Central memory CD8-positive, alpha-beta T cell (primary cell): ENCODE measurements around the gene CHSY1.
"Not testable (repeated sequence)": the region's sequence is repeated elsewhere in the genome, so short reads cannot be mapped to it uniquely, and the experiment has no call there.

Experiments used
- ATAC-seq: fragments of 150-1000 bp; cut with Tn5 transposase; replicated peaks from 2 replicates; pipeline ENCODE4 v1.10.0; 2022; ENCODE audit warnings: mild to moderate bottlenecking, moderate FRiP score, moderate number of reproducible peaks; ENCODE audit not compliant: poor library complexity, severe bottlenecking; ENCODE audit errors: extremely low read depth
- DNase-seq, 2 donors: peaks; one replicate each; pipeline ENCODE4 v3.0.0; 2021; ENCODE audit warnings: low spot score in 2 of 2
- H3K27ac Mint-ChIP-seq: one replicate; pipeline ENCODE4 v1.8.0; 2022; ENCODE audit warnings: low read depth, mild to moderate bottlenecking, moderate library complexity, mixed read lengths
- H3K27me3 Mint-ChIP-seq: one replicate; pipeline ENCODE4 v1.8.0; 2022; ENCODE audit warnings: mixed read lengths
- H3K36me3 Mint-ChIP-seq: one replicate; pipeline ENCODE4 v1.8.0; 2022; ENCODE audit warnings: mild to moderate bottlenecking, moderate library complexity, mixed read lengths; ENCODE audit not compliant: insufficient read depth
- H3K4me1 Mint-ChIP-seq: one replicate; pipeline ENCODE4 v1.8.0; 2022; ENCODE audit warnings: mixed read lengths
- H3K4me3 Mint-ChIP-seq: one replicate; pipeline ENCODE4 v1.8.0; 2022; ENCODE audit warnings: mild to moderate bottlenecking, moderate library complexity, mixed read lengths
- H3K9me3 Mint-ChIP-seq: one replicate; pipeline ENCODE4 v1.8.0; 2022; ENCODE audit warnings: mixed read lengths

CHSY1 gene, protein sequence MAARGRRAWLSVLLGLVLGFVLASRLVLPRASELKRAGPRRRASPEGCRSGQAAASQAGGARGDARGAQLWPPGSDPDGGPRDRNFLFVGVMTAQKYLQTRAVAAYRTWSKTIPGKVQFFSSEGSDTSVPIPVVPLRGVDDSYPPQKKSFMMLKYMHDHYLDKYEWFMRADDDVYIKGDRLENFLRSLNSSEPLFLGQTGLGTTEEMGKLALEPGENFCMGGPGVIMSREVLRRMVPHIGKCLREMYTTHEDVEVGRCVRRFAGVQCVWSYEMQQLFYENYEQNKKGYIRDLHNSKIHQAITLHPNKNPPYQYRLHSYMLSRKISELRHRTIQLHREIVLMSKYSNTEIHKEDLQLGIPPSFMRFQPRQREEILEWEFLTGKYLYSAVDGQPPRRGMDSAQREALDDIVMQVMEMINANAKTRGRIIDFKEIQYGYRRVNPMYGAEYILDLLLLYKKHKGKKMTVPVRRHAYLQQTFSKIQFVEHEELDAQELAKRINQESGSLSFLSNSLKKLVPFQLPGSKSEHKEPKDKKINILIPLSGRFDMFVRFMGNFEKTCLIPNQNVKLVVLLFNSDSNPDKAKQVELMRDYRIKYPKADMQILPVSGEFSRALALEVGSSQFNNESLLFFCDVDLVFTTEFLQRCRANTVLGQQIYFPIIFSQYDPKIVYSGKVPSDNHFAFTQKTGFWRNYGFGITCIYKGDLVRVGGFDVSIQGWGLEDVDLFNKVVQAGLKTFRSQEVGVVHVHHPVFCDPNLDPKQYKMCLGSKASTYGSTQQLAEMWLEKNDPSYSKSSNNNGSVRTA

GRCh38 chr15:101251830-101252820, at the start of gene CHSY1:
Gene CHSY1 (minus strand): TSS chr15:101252048. CDS start chr15:101251456, 592 bp downstream.
- Mint-ChIP-seq H3K36me3 (peaks cover 15% of the 10 kb centered on the region), H3K4me3 (peak within 1 kb of the TSS; percentile 97), H3K27me3 (no peaks in the 10 kb centered on the region), H3K27ac (peak within 1 kb of the TSS; percentile 80), H3K4me1 (peaks cover 36% of the 10 kb centered on the region), H3K9me3 (no peaks in the 10 kb centered on the region)
- peak; percentile 76 to 78 for DNase-seq
- peak; percentile 70 for ATAC-seq

DNA sequence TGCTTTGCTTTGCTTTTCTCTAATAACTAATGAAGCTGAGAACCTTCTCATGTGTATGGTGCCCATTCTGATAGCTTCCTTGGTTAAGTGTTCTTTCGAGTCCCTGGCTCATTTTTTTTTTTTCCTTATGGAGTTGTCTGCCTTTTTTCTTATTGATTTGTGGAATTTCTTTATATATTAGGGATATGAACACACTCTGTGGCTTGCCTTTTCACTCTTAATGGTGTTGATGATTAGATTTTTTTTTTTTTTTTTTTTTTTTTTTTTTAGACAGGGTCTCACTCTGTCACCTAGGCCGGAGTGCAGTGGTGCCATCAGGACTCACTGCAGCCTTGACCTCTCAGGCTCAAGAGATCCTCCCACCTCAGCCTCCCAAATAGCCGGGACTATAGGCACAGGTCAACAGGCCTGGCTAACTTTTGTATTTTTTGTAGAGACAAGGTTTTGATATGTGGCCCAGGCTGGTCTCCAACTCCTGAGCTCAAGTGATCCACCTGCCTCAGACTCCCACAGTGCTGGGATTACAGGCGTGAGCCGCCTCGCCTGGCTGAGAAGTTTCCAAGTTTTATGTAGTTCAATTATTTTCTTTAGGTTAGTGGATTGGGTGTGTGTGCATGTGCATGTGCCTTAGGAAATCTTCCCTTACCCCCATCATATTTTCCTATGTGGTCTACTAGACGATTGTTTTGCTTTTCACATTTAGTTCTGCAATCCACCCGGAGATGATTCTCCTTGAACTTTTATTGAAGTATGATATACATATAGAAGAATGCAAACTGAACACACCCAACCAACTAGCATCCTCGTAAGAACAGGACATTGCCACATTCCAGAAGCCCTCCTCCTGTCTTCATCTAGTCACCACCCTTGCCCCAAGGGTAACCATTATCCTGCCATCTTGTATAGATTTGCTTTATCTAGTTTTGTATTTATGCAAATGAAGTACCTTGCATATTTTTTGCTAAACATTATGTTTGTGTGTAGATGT, 44.9 kb upstream of the CHSY1 start:
- Mint-ChIP-seq H3K36me3 (peaks cover 19% of the 10 kb centered on the region), H3K27ac (peak overlapping the region; percentile 97), H3K4me1 (peaks cover 33% of the 10 kb centered on the region), H3K27me3 (no peaks in the 10 kb centered on the region), H3K9me3 (no peaks in the 10 kb centered on the region), H3K4me3 (peak overlapping the region; percentile 93)
- DNase-seq: no peak
- no peak for ATAC-seq

DNA sequence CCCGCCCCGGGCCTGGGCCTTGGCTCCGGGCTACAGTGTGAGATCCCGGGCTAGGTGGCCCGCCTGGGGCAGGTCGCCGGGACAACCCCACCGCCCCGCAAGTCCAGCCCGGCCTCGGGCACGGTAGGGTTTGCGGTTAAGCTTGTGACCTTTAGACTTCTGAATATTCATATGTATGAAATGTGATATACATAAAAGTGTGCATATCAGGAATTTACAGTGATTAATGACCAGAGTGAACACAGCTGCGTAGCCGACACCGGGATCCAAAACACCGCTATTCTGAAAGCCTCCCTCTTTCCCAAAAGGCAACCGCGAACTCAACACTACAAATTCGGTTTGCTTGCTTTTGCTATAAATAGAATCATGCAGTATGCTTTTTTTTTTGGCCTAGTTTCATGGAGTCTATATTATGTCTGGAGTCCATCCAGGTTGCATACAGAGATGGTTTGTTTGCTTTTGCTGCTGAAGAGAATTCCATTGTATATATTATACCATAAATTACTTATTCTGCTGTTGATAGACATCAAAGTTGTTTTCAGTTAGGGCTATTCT, 43.8 kb upstream of the CHSY1 start:
- H3K4me1 Mint-ChIP-seq: peaks cover 36% of the 10 kb centered on the region
- no peak for DNase-seq
- H3K27ac Mint-ChIP-seq: peak overlapping the region; percentile 97
- peak overlapping the region; percentile 93 for H3K4me3 Mint-ChIP-seq
- H3K27me3 Mint-ChIP-seq: no peaks in the 10 kb centered on the region
- no peak for ATAC-seq
- no peaks in the 10 kb centered on the region for H3K9me3 Mint-ChIP-seq
- H3K36me3 Mint-ChIP-seq: peaks cover 27% of the 10 kb centered on the region

- peaks cover 36% of the 10 kb centered on the region for H3K4me1 Mint-ChIP-seq
- no peaks in the 10 kb centered on the region for H3K9me3 Mint-ChIP-seq
Observed at GRCh38 chr15:101294731-101295606, 43.1 kb upstream of the CHSY1 start, which contains the start of gene SNRPA1. Gene SNRPA1 (minus strand): TSS chr15:101295248. CDS start chr15:101295178, 70 bp downstream.

GRCh38 chr15:101293122-101293521, 41.3 kb upstream of the CHSY1 start:
- Mint-ChIP-seq H3K27ac (peak overlapping the region; percentile 97), H3K36me3 (peaks cover 48% of the 10 kb centered on the region), H3K4me1 (peaks cover 50% of the 10 kb centered on the region), H3K4me3 (peak overlapping the region; percentile 93), H3K27me3 (no peaks in the 10 kb centered on the region), H3K9me3 (no peaks in the 10 kb centered on the region)
- DNase-seq (no peak), ATAC-seq (no peak)

More at GRCh38 chr15:101294731-101295606, 43.1 kb upstream of the CHSY1 start, which contains the start of gene SNRPA1:
- Mint-ChIP-seq H3K36me3 (peaks cover 34% of the 10 kb centered on the region), H3K4me3 (peak within 1 kb of the TSS; percentile 93), H3K27ac (peak within 1 kb of the TSS; percentile 97), H3K27me3 (no peaks in the 10 kb centered on the region)
- ATAC-seq (peak; percentile 89), DNase-seq (peak; percentile 94)

GRCh38 chr15:101288905-101289513, 37.2 kb upstream of the CHSY1 start:
- peaks cover 72% of the 10 kb centered on the region for H3K36me3 Mint-ChIP-seq

GRCh38 chr15:101287342-101287741, 35.5 kb upstream of the CHSY1 start:
- ATAC-seq, DNase-seq, H3K4me3 Mint-ChIP-seq, H3K27ac Mint-ChIP-seq, H3K27me3 Mint-ChIP-seq, H3K9me3 Mint-ChIP-seq: not testable (repeated sequence)
- Mint-ChIP-seq H3K36me3 (peaks cover 79% of the 10 kb centered on the region), H3K4me1 (peaks cover 23% of the 10 kb centered on the region)

More at GRCh38 chr15:101288905-101289513, 37.2 kb upstream of the CHSY1 start:
- peak; percentile 43 for ATAC-seq
- no peak for DNase-seq
- H3K27ac Mint-ChIP-seq: no peak overlapping the region
- no peak overlapping the region for H3K4me3 Mint-ChIP-seq
- no peaks in the 10 kb centered on the region for H3K9me3 Mint-ChIP-seq
- H3K27me3 Mint-ChIP-seq: no peaks in the 10 kb centered on the region
- peaks cover 37% of the 10 kb centered on the region for H3K4me1 Mint-ChIP-seq

DNA sequence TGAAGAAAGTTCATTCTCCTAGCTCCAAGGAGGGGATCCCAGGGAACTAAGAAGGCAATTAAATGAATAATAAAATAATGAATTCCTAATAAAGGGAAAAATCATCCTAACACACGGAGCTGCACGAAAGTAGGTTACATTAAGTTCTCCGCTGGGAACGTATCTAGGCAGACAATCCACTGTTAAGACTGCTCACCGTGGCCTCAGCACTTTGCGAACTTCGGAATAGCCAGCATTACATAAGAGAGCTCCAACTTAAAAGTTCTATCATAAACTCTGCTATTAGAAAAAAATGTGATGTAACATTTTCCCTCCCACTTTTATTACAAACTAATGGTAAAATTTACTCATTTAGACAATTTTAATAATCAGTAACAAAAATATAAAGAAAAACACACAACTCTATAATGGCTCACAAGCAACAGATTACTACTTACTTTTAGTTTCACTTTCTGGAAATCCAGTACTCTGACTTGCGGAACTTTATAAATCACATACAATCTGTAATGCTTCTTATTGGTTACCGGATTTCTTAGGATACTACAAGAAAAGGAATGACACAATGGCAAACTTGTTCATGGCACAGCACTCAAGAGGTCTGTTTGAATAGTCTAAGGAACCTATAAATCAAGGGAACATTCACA, 34.7 kb upstream of the CHSY1 start:
- DNase-seq (no peak), ATAC-seq (no peak)
- Mint-ChIP-seq H3K9me3 (no peaks in the 10 kb centered on the region), H3K27ac (no peak overlapping the region), H3K4me3 (no peak overlapping the region), H3K27me3 (no peaks in the 10 kb centered on the region), H3K4me1 (peaks cover 16% of the 10 kb centered on the region), H3K36me3 (peaks cover 80% of the 10 kb centered on the region)

DNA sequence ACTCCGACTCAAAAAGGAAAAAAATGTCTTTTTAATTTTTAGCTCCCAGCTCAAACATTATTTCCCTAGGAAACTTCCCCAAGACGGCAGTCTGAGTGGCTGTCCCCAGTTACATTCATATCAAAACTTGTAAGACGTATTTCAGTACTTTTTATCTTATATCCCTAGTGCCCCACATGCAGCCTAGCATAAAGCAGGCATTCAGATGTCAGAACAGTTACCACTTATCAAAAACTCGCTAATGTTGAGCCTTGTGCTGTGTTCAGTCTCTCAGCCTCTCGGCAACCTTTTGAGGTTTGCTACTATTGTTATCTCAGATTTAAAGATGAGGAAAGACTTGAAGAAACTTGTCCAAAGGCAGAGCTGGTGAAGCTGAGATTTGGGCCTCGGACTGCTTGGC, 32.1 kb upstream of the CHSY1 start:
- H3K4me3 Mint-ChIP-seq: no peak overlapping the region
- H3K36me3 Mint-ChIP-seq: peaks cover 64% of the 10 kb centered on the region
- H3K9me3 Mint-ChIP-seq: no peaks in the 10 kb centered on the region
- no peak overlapping the region for H3K27ac Mint-ChIP-seq
- no peaks in the 10 kb centered on the region for H3K27me3 Mint-ChIP-seq
- DNase-seq (no peak), ATAC-seq (no peak)
- peaks cover 7% of the 10 kb centered on the region for H3K4me1 Mint-ChIP-seq
